HepG2 (cell line): Measurements from ENCODE around the gene MFF. TPM values are rescaled to one million over a fixed set of nuclear protein-coding genes. Genes with fewer than 3 reads are reported as not detected.

Experiments
- AFF4 ChIP-seq: sonication (generic); formaldehyde crosslinking; IDR thresholded peaks from 2 replicates; pipeline ENCODE4 v1.4.0; 2020; ENCODE audit warnings: missing genetic modification reagents
- AHR ChIP-seq: IDR thresholded peaks from 2 replicates; pipeline ENCODE4 v1.6.1; 2018; ENCODE audit warnings: missing genetic modification reagents, missing compliant biosample characterization
- ATF7-NPFF ChIP-seq: sonication (generic); formaldehyde crosslinking; IDR thresholded peaks from 2 replicates; pipeline ENCODE4 v1.8.1; 2023; ENCODE audit warnings: mild to moderate bottlenecking, low read depth, missing genetic modification reagents, moderate library complexity
- CCAR2 ChIP-seq: fragments of 200-400 bp; formaldehyde crosslinking; optimal IDR thresholded peaks from 2 replicates; pipeline ENCODE3; 2018; ENCODE audit warnings: low read depth, mild to moderate bottlenecking, low read length, moderate library complexity
- CHD4 ChIP-seq: fragments of 200-600 bp; sonication (generic); IDR thresholded peaks from 2 replicates; pipeline ENCODE4 v1.7.0; 2017; ENCODE audit warnings: mild to moderate bottlenecking, low read length, borderline replicate concordance
- FOXO4 ChIP-seq: sonication (generic); formaldehyde crosslinking; conservative IDR thresholded peaks from 2 replicates; pipeline ENCODE4 v1.8.1; 2023; ENCODE audit warnings: missing genetic modification reagents
- HNRNPUL1 ChIP-seq: fragments of 200-400 bp; formaldehyde crosslinking; IDR thresholded peaks from 2 replicates; pipeline ENCODE4 v1.6.1; 2017; ENCODE audit warnings: low read depth, mild to moderate bottlenecking, low read length, moderate library complexity
- IKZF1 ChIP-seq: fragments of 450-650 bp; IDR thresholded peaks from 2 replicates; pipeline ENCODE4 v1.7.1; 2016
- MED8 ChIP-seq: sonication (generic); formaldehyde crosslinking; IDR thresholded peaks from 2 replicates; pipeline ENCODE4 v1.8.1; 2023; ENCODE audit warnings: mild to moderate bottlenecking, missing genetic modification reagents; ENCODE audit not compliant: insufficient replicate concordance
- NFE2L2 ChIP-seq: fragments of 150-350 bp; IDR thresholded peaks from 2 replicates; pipeline ENCODE4 v1.6.1; 2014; ENCODE audit warnings: low read length
- NR2F6 ChIP-seq, 2 experiments: IDR thresholded peaks; 2 replicates each; pipeline ENCODE4 v1.6.1; 2016; ENCODE audit warnings: antibody characterized with exemption in 1 of 2, mild to moderate bottlenecking in 1 of 2
- SOX13 ChIP-seq, 3 experiments: fragments of 450-650 bp in 1 of 3; sonication (generic) in 1 of 3; formaldehyde crosslinking in 1 of 3; IDR thresholded peaks in 2 of 3; conservative IDR thresholded peaks in 1 of 3; 2 replicates each; pipeline versions ENCODE4 v1.5.0 to v1.6.1; 2016 to 2020; ENCODE audit warnings: antibody characterized with exemption in 1 of 3, mild to moderate bottlenecking in 1 of 3, missing compliant biosample characterization in 1 of 3, missing genetic modification reagents in 1 of 3, moderate library complexity in 1 of 3
- TFAP4 ChIP-seq: sonication (generic); IDR thresholded peaks from 2 replicates; pipeline ENCODE4 v1.6.1; 2016; ENCODE audit warnings: low read depth, borderline replicate concordance
- TFDP2 ChIP-seq: sonication (generic); formaldehyde crosslinking; IDR thresholded peaks from 2 replicates; pipeline ENCODE4 v1.4.0; 2020; ENCODE audit warnings: missing genetic modification reagents
- ZGPAT ChIP-seq: IDR thresholded peaks from 2 replicates; pipeline ENCODE4 v1.6.1; 2016; ENCODE audit warnings: mild to moderate bottlenecking
- ZMAT3 ChIP-seq: sonication (generic); formaldehyde crosslinking; conservative IDR thresholded peaks from 2 replicates; pipeline ENCODE4 v1.7.0; 2021; ENCODE audit warnings: missing genetic modification reagents
- ZNF101 ChIP-seq: sonication (generic); formaldehyde crosslinking; IDR thresholded peaks from 2 replicates; pipeline ENCODE4 v1.4.0; 2020; ENCODE audit warnings: mild to moderate bottlenecking, low read depth, missing genetic modification reagents, borderline replicate concordance
- ZNF121 ChIP-seq: sonication (generic); formaldehyde crosslinking; IDR thresholded peaks from 2 replicates; pipeline ENCODE4 v1.5.0; 2020; ENCODE audit warnings: mild to moderate bottlenecking, missing genetic modification reagents
- ZNF274 ChIP-seq: sonication (generic); formaldehyde crosslinking; IDR thresholded peaks from 2 replicates; pipeline ENCODE4 v1.5.1; 2020; ENCODE audit warnings: mild to moderate bottlenecking, missing genetic modification reagents
- ZNF292 ChIP-seq: sonication (generic); formaldehyde crosslinking; IDR thresholded peaks from 2 replicates; pipeline ENCODE4 v1.8.1; 2022; ENCODE audit warnings: mild to moderate bottlenecking, low read depth, missing genetic modification reagents, borderline replicate concordance
- ZNF576 ChIP-seq: sonication (generic); formaldehyde crosslinking; IDR thresholded peaks from 2 replicates; pipeline ENCODE4 v1.4.0; 2020; ENCODE audit warnings: mild to moderate bottlenecking, missing genetic modification reagents
- polyA plus RNA-seq, 8 experiments: library from polyadenylated mRNA; depleted of rRNA in 3 of 8; stranded (reverse) in 7 of 8; unstranded in 1 of 8; fragments of >200 nt; fragmentation: Illumina TruSeq in 4 of 8; extraction: Trizol in 4 of 8; gene quantifications; 2 replicates each; pipeline versions ENCODE4 v1.2.1 to v1.2.3, GENCODE V29; 2011 to 2016; ENCODE audit warnings: low read depth in 4 of 8, missing spikeins in 1 of 8, mixed read lengths in 1 of 8; ENCODE audit not compliant: insufficient read depth in 1 of 8
- total RNA-seq, 5 experiments: library from RNA; depleted of rRNA; stranded (reverse); fragments of >200 nt; fragmentation: Illumina TruSeq; extraction: Trizol; gene quantifications; 2 replicates each; pipeline ENCODE4 v1.2.3, GENCODE V29; 2016; ENCODE audit warnings: low read depth in 1 of 5

The MFF gene
- total and polyA plus RNA-seq, 2 of the 13 experiments (the other 11 are each of a cell fraction or from before 2014, with no cell fraction given), result 81.9 to 156 TPM

GRCh38 chr2:227295806-227296205, 29.2 kb upstream of the MFF start (continued):
- TF ChIP-seq AFF4 (CRISPR knock-in tag) (no peak), CHD4 (no peak), ZGPAT (CRISPR knock-in tag) (peak; percentile 39; the same call in 1 of the 2 replicates), TFDP2 (CRISPR knock-in tag) (no peak), NFE2L2 (no peak), ZNF274 (no peak), ATF7-NPFF (no peak), NR2F6 (IDR thresholded peaks at IDR 0.05) (0 out of 2 replicates have a peak, but pooled peaks have one; percentile 39), NR2F6 (CRISPR knock-in tag; IDR thresholded peaks at IDR 0.05) (no peak), TFAP4 (peak; percentile 59), ZNF576 (CRISPR knock-in tag) (no peak), ZNF292 (CRISPR knock-in tag) (0 out of 2 replicates have a peak, but pooled peaks have one; percentile 15), IKZF1 (no peak), MED8 (CRISPR knock-in tag) (no peak), ZMAT3 (CRISPR knock-in tag) (no peak), HNRNPUL1 (no peak), SOX13 (IDR thresholded peaks at IDR 0.05) (no peak), SOX13 (CRISPR knock-in tag; conservative IDR thresholded peaks at IDR 0.05 in 1 of 2, IDR thresholded peaks at IDR 0.05 in 1 of 2) (peak in 1 of 2 experiments; percentile 49; a peak in 1 of 4 replicates), ZNF101 (CRISPR knock-in tag) (no peak), CCAR2 (no peak), ZNF121 (CRISPR knock-in tag) (no peak), FOXO4 (no peak), AHR (CRISPR knock-in tag) (no peak)
